ENCODE data around the gene GYS1.

DNA sequence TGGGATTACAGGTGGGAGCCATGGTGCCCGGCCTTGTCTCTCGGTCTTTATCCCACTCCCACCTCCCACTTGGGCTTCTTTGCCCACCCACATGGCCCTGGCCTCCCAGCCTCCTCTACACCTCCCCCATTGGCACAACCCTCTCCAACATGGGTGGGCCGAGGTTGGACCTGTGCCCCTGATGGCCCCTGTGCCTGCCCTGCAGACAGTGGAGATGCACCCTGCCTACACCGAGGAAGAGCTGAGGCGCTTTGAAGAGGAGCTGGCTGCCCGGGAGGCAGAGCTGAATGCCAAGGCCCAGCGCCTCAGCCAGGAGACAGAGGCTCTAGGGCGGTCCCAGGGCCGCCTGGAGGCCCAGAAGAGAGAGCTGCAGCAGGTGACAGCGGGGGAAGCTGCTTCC is 72.2 kb downstream of the GYS1 start:
- no peak for TF ChIP-seq GATA2 (IDR thresholded peaks at IDR 0.05; ENCODE audit: low read depth, low read length)
- no peak for TF ChIP-seq GATA3 (IDR thresholded peaks at IDR 0.05; ENCODE audit: low read depth, low read length)

All from SH-SY5Y (cell line).